Body of pancreas (tissue), 4 donors: ENCODE data around the gene KRT72.

Experiments
- POLR2A ChIP-seq, 3 donors: fragments of 450-650 bp; IDR thresholded peaks; one replicate each; pipeline ENCODE4 v1.6.1; 2016; ENCODE audit warnings: antibody characterized with exemption in 3 of 3, mild to moderate bottlenecking in 2 of 3
- TF ChIP-seq, protein P1 (sequence below), 7 experiments: fragments of 450-650 bp in 4 of 7; fragments of 200-600 bp in 3 of 7; sonication (generic) in 3 of 7; IDR thresholded peaks; one replicate each; pipeline ENCODE4 v1.5.1; 2016 to 2019; ENCODE audit warnings: antibody characterized with exemption in 7 of 7

DNA sequence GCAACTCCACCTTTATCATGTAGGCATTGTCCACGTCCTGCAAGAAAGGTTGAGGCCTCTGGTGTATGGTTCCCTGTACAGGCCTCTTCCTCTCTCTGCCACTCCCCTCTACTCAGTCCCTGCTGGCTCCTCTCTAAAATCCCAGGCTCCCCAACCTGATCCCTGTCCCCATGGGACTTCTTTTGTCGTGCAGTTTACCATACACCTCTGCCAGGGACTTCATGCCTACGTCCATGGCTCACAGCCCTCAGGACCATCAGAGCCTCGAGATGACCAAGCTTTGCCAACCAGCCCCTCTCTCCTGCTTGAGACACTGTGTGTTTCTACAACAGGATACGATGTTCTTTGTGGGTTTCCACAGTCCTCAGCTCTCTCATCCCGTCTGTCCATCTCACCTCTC, 47.8 kb upstream of the KRT72 start:
- TF ChIP-seq, protein P1, sequence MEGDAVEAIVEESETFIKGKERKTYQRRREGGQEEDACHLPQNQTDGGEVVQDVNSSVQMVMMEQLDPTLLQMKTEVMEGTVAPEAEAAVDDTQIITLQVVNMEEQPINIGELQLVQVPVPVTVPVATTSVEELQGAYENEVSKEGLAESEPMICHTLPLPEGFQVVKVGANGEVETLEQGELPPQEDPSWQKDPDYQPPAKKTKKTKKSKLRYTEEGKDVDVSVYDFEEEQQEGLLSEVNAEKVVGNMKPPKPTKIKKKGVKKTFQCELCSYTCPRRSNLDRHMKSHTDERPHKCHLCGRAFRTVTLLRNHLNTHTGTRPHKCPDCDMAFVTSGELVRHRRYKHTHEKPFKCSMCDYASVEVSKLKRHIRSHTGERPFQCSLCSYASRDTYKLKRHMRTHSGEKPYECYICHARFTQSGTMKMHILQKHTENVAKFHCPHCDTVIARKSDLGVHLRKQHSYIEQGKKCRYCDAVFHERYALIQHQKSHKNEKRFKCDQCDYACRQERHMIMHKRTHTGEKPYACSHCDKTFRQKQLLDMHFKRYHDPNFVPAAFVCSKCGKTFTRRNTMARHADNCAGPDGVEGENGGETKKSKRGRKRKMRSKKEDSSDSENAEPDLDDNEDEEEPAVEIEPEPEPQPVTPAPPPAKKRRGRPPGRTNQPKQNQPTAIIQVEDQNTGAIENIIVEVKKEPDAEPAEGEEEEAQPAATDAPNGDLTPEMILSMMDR (IDR thresholded peaks at IDR 0.05) = no peak
- no peak for TF ChIP-seq POLR2A (IDR thresholded peaks at IDR 0.05)
